Umbilical cord (tissue), 2 donors: ENCODE results near the gene CRABP2. TPM values are rescaled to one million over a fixed set of nuclear protein-coding genes. Genes with fewer than 3 reads are reported as not detected.

Source experiments
- DNase-seq: peaks from one replicate; pipeline ENCODE4 v3.0.0-alpha.2; 2015; ENCODE audit warnings: low spot score
- total RNA-seq: library from RNA; depleted of rRNA; stranded (reverse); fragments of >200 nt; gene quantifications from one replicate; pipeline ENCODE4 v1.2.3, GENCODE V29; 2014; ENCODE audit warnings: low replicate concordance; ENCODE audit not compliant: insufficient read depth

The CRABP2 gene
- total RNA-seq = 46.7 TPM

- DNase-seq = peak; percentile 82
Observed at GRCh38 chr1:156705321-156705917, at the start of gene CRABP2. Gene CRABP2, minus strand, starts transcription at chr1:156705583. Its CDS starts 137 bp downstream, at chr1:156705446.

GRCh38 chr1:156754219-156754618 is 48.8 kb upstream of the CRABP2 start:
- no peak for DNase-seq

DNA sequence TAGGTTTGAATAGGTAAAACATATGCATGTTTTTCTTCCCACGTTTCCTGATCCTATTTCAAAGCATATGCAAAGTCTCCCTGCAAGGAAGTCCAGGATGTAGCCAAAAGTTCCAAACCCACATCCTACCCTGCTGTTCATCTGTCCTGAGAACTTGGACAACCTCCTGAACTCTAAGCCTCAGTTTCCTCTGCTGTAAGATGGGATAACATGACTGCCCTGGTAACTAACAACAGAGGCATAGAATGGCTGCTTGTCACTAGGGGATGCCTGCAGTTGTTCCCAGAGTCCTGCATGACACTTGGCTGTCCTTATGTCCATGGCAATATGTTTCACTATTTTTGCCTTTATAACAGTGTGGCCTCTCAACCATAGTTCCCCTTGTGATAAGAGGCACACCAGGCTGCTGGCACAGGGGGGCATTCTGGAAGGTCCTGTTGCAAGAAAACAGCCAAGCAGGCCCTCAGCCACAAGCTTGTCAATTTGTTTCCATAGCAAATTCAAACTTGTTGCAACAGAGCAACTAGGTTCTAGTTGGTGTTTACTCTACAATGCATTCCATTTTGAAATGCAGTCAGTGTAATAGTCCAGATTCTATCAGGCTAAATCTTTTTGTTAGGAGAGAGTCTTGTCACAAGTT is 47.6 kb upstream of the CRABP2 start:
- DNase-seq = no peak

- DNase-seq = peak; percentile 99
Observed at GRCh38 chr1:156751757-156752481, 46.5 kb upstream of the CRABP2 start.

DNA sequence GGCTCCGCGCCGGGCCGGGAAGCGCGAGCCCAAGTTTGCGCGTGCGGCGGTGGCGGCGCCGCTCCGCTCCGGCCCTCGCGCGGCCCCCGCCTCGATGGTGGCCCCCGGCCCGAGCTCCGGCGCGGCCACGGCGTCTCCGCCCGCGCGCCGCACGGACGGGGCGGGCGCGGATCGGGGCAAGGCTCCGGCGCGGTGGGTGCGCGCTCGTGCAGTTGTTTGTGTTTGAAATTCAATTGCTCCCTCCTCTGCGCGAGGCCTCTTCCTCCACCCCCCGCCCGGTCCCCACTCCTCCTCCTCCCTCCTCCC is 46.0 kb upstream of the CRABP2 start, which contains the start of gene HDGF:
Gene HDGF, minus strand, starts transcription at position 225 of the 306 bp plus-strand sequence. CDS start 246 bp downstream, outside the sequence.
- no peak for DNase-seq

- DNase-seq = no peak
Observed at GRCh38 chr1:156750711-156751450, 45.5 kb upstream of the CRABP2 start.

GRCh38 chr1:156750191-156750672 is 44.8 kb upstream of the CRABP2 start:
- DNase-seq = no peak

DNA sequence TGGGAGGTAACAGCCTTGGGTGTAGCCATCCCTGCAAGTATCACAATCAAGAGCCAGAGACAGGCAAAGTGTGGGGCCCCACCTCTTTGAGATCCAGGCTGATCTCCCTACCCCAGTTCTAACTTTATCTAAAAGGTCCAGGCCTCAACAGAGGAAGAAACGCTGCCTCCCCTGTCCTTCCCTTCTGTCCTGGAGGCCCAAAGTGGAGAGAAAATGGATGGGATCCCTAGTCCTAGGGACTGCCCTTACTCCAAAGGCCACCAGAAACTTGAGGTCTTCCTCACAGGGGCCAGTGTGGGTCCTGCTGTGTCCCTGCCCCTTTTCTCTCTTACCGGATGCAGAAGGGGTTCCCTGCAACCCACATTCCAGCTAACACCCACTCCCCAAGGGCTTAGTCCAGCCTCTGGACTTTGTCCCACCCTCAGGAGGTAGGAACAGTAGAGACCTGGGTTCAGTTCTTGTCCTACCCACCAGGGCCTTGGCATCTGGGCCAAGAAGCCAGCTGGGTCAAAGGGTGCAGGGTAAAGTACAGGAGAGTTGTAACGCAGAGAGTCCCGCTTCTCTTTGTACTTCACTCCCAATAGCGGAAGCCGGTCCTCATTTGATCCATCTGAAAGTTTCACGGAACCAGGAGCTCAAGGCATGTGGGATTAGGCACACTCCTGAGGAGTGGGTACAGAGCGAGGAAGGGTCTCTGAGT is 44.2 kb upstream of the CRABP2 start:
- DNase-seq = no peak

DNA sequence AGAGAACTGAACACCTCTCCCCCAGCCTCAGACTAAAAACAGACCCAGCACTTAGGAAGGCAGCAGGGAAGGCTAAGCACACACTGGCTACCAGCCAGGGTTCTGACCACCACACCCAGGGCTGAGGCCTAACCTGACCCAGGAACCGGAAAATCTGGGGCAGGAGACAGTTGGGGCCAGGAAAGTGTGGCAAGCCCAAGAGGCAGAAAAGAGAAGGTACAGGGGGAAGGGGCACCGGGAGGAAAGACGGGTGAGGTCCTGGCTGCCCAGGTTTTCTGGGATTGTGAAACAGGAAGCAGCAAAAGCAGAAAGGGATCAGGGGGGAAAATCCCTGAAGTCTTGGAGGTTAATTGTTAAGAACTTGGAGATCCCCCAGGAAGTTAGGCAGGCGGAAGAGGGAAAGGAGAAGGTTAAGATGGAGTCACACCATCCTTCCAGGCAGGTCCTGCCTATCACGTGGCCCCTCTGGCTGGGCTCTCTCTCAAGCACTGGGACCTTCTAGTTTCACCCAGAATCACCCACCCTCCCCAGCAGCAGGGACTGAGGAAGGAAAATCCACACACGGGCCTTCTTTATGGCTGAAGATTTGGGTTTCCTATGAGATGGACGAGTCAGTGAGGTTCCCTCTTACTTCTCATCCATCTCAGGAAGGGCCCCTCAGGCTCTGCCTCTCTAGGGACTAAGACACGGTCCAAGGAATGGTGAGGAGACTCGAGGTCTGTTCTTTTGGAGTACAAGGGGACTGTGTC is 43.5 kb upstream of the CRABP2 start:
- peak; percentile 78 for DNase-seq

- DNase-seq = no peak
Observed at GRCh38 chr1:156747742-156748669, 42.6 kb upstream of the CRABP2 start.

DNA sequence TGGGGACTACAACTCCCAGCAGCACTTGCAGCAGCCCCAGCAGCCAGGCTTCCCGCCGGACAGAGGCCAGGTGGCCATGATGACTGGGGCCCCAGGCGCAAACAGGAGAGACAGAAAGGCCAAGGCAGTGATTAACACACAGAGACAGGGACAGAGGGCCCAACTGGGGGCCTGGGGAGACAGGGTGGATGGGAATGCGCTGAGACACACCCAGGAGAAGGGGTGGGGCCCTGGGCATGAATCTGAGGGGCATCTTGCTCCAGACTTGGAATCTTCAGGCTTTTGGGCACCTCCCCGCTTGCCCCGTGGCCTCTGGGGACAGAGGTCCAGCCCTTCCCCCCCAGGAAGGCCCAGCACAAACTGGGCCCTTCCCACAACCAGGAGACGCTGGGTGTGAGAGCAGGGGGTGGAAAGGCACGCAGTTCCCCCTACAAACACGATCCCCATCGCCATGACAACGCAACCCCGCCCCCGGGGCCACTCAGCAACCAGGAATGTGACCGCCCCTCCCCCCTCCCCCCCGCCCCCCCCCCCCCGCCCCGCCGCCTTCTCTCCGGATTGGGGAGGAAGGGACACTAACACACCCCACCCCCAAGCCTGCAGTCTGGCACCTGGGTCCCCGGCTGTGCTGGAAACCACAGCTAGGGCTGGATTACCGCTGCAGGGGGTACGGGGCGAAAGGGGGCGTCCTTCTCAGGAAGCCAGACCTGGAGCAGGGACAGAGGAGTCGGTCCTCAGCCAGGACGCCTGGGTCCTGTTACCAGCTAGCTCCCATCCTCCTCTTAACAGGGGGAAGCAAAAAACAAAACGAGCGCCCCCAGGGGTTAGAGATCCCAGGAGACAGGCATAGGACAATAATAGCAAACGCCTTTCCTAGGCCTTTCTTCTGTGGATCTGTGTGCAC is 41.6 kb upstream of the CRABP2 start:
- DNase-seq = peak; percentile 96

- DNase-seq = no peak
Observed at GRCh38 chr1:156746406-156746727, 41.0 kb upstream of the CRABP2 start.

DNA sequence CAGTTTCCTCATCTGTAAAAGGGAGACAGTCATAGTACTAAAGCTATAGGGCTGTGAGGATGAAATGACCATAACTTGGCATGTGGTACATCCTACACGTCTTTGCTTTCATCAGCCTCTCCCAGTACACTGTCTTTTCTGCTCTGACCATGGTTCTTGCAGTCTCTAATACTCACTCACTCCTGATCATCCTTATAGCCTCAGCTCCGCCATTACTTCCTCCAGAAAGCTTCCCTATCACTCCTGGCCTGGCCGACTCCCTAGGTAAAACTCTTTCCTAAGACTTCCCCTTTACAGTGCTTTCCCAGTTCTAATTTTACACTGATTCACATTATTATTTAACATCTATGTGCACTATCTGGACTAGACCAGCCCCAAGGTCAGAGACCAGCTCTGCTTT is 40.5 kb upstream of the CRABP2 start:
- DNase-seq = no peak

GRCh38 chr1:156744786-156745419 is 39.5 kb upstream of the CRABP2 start:
- no peak for DNase-seq

GRCh38 chr1:156744344-156744743 is 39.0 kb upstream of the CRABP2 start:
- no peak for DNase-seq

- no peak for DNase-seq
Observed at GRCh38 chr1:156743367-156744302, 38.3 kb upstream of the CRABP2 start.

DNA sequence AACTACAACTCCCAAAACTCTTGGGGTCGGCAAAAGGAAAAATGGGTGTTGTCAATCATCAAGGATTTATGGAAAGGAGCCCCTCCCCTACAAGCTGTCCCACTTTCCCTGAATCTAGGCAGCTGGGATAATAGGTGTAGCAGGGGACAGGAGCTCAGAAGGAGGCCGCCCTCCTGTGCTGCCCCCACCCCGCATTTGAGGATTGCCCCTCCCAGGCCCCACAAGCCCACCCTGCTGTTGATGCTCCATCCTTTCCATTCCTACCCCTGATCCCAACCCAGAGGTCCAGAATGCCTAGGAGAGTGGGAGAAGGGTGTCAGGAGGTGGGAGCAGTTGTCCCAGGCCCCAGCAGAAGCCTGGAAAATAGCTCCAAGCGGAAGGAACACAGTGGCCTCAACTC is 37.4 kb upstream of the CRABP2 start:
- DNase-seq = no peak
